ENCODE measurements around the gene SLU7. TPM values are rescaled to one million over a fixed set of nuclear protein-coding genes. Genes with fewer than 3 reads are reported as not detected.

Gene SLU7
- total and polyA plus RNA-seq, 9 of the 15 experiments (the other 6 are each of a cell fraction or from before 2014, with no cell fraction given) = 42.1 to 65.7 (median 54.8) TPM

DNA sequence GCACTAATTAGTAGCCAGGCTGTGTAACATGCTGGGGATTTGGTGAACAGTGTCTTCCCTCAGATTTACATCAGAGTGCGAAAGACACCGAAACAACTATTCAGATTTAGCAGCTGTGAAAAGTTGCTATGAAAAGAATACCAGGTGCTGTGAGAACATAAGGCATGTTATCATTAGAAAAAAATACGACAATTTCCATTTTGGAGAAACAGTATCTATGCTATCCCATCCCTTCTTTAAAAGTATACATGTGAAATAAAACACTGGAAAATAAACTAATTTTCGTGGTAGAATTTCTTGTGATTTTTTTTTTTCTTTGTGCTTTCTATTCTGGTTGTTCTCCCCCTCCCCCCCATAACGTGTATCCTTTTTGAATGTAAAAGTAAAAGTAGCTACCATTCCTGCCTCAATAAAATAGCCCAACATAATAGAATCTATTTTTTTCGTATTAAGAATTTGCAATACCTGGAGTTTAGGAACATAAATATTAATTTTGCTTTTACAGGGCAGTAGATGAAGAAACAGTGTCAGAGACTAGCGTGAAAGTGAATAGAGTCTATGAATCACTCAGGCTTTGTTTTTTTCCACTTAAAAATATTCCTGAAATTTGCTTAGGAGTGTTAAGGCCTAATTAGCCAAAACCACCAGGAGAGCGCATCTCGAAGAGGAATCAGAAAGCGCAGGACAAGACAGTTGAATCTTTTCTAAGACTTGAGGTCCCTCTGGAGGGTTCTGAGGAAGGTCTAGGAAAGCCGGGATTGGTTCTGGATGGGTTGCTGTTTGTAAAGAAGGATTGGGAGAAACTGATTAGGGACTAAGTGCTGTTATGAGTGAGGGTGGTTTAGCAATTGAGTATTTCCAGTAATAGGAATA is 813 bp upstream of the SLU7 start (continued):
- TF ChIP-seq, protein P1, sequence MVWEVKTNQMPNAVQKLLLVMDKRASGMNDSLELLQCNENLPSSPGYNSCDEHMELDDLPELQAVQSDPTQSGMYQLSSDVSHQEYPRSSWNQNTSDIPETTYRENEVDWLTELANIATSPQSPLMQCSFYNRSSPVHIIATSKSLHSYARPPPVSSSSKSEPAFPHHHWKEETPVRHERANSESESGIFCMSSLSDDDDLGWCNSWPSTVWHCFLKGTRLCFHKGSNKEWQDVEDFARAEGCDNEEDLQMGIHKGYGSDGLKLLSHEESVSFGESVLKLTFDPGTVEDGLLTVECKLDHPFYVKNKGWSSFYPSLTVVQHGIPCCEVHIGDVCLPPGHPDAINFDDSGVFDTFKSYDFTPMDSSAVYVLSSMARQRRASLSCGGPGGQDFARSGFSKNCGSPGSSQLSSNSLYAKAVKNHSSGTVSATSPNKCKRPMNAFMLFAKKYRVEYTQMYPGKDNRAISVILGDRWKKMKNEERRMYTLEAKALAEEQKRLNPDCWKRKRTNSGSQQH (CRISPR knock-in tag; IDR thresholded peaks at IDR 0.05) = no peak
- TF ChIP-seq TRIM28 (IDR thresholded peaks at IDR 0.05) (0 out of 2 replicates have a peak, but pooled peaks have one; percentile 27), NBN (IDR thresholded peaks at IDR 0.05; ENCODE audit: low read depth) (0 out of 2 replicates have a peak, but pooled peaks have one; percentile 8), WHSC1 (IDR thresholded peaks at IDR 0.05; ENCODE audit: low read length) (no peak), SREBF1 (IDR thresholded peaks at IDR 0.05; ENCODE audit: borderline replicate concordance, low read depth, low read length) (no peak), CBFA2T3 (IDR thresholded peaks at IDR 0.05) (0 out of 2 replicates have a peak, but pooled peaks have one; percentile 2), DPF2 (IDR thresholded peaks at IDR 0.05) (peak; percentile 29), GABPB2 (CRISPR knock-in tag; conservative IDR thresholded peaks at IDR 0.05) (no peak), SMARCC2 (IDR thresholded peaks at IDR 0.05; ENCODE audit: low read depth) (0 out of 2 replicates have a peak, but pooled peaks have one; percentile 16), BRD9 (IDR thresholded peaks at IDR 0.05; ENCODE audit: low read depth, partially characterized antibody) (peak; percentile 45), KLF1 (tag; IDR thresholded peaks at IDR 0.05) (no peak)
- TF ChIP-seq, protein P2, sequence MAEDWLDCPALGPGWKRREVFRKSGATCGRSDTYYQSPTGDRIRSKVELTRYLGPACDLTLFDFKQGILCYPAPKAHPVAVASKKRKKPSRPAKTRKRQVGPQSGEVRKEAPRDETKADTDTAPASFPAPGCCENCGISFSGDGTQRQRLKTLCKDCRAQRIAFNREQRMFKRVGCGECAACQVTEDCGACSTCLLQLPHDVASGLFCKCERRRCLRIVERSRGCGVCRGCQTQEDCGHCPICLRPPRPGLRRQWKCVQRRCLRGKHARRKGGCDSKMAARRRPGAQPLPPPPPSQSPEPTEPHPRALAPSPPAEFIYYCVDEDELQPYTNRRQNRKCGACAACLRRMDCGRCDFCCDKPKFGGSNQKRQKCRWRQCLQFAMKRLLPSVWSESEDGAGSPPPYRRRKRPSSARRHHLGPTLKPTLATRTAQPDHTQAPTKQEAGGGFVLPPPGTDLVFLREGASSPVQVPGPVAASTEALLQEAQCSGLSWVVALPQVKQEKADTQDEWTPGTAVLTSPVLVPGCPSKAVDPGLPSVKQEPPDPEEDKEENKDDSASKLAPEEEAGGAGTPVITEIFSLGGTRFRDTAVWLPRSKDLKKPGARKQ (CRISPR knock-in tag; IDR thresholded peaks at IDR 0.05) = no peak
- TF ChIP-seq, protein P3, sequence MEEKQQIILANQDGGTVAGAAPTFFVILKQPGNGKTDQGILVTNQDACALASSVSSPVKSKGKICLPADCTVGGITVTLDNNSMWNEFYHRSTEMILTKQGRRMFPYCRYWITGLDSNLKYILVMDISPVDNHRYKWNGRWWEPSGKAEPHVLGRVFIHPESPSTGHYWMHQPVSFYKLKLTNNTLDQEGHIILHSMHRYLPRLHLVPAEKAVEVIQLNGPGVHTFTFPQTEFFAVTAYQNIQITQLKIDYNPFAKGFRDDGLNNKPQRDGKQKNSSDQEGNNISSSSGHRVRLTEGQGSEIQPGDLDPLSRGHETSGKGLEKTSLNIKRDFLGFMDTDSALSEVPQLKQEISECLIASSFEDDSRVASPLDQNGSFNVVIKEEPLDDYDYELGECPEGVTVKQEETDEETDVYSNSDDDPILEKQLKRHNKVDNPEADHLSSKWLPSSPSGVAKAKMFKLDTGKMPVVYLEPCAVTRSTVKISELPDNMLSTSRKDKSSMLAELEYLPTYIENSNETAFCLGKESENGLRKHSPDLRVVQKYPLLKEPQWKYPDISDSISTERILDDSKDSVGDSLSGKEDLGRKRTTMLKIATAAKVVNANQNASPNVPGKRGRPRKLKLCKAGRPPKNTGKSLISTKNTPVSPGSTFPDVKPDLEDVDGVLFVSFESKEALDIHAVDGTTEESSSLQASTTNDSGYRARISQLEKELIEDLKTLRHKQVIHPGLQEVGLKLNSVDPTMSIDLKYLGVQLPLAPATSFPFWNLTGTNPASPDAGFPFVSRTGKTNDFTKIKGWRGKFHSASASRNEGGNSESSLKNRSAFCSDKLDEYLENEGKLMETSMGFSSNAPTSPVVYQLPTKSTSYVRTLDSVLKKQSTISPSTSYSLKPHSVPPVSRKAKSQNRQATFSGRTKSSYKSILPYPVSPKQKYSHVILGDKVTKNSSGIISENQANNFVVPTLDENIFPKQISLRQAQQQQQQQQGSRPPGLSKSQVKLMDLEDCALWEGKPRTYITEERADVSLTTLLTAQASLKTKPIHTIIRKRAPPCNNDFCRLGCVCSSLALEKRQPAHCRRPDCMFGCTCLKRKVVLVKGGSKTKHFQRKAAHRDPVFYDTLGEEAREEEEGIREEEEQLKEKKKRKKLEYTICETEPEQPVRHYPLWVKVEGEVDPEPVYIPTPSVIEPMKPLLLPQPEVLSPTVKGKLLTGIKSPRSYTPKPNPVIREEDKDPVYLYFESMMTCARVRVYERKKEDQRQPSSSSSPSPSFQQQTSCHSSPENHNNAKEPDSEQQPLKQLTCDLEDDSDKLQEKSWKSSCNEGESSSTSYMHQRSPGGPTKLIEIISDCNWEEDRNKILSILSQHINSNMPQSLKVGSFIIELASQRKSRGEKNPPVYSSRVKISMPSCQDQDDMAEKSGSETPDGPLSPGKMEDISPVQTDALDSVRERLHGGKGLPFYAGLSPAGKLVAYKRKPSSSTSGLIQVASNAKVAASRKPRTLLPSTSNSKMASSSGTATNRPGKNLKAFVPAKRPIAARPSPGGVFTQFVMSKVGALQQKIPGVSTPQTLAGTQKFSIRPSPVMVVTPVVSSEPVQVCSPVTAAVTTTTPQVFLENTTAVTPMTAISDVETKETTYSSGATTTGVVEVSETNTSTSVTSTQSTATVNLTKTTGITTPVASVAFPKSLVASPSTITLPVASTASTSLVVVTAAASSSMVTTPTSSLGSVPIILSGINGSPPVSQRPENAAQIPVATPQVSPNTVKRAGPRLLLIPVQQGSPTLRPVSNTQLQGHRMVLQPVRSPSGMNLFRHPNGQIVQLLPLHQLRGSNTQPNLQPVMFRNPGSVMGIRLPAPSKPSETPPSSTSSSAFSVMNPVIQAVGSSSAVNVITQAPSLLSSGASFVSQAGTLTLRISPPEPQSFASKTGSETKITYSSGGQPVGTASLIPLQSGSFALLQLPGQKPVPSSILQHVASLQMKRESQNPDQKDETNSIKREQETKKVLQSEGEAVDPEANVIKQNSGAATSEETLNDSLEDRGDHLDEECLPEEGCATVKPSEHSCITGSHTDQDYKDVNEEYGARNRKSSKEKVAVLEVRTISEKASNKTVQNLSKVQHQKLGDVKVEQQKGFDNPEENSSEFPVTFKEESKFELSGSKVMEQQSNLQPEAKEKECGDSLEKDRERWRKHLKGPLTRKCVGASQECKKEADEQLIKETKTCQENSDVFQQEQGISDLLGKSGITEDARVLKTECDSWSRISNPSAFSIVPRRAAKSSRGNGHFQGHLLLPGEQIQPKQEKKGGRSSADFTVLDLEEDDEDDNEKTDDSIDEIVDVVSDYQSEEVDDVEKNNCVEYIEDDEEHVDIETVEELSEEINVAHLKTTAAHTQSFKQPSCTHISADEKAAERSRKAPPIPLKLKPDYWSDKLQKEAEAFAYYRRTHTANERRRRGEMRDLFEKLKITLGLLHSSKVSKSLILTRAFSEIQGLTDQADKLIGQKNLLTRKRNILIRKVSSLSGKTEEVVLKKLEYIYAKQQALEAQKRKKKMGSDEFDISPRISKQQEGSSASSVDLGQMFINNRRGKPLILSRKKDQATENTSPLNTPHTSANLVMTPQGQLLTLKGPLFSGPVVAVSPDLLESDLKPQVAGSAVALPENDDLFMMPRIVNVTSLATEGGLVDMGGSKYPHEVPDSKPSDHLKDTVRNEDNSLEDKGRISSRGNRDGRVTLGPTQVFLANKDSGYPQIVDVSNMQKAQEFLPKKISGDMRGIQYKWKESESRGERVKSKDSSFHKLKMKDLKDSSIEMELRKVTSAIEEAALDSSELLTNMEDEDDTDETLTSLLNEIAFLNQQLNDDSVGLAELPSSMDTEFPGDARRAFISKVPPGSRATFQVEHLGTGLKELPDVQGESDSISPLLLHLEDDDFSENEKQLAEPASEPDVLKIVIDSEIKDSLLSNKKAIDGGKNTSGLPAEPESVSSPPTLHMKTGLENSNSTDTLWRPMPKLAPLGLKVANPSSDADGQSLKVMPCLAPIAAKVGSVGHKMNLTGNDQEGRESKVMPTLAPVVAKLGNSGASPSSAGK (IDR thresholded peaks at IDR 0.05) = 0 out of 2 replicates have a peak, but pooled peaks have one; percentile 17
